Spleen (tissue), 11 donors: ENCODE results near the gene CEMIP2. TPM values are rescaled to one million over a fixed set of nuclear protein-coding genes. Genes with fewer than 3 reads are reported as not detected.

Source experiments
- DNase-seq: peaks from one replicate; pipeline ENCODE4 v3.0.0-alpha.2; 2020
- H3K27ac ChIP-seq, 8 donors: fragments of 200-600 bp; sonication (generic) in 7 of 8; 1 replicate in 4 of 8; 2 replicates in 4 of 8; pipeline versions ENCODE4 v1.5.0 to v1.8.0; 2016 to 2021; ENCODE audit warnings: inconsistent platforms in 4 of 8, mild to moderate bottlenecking in 4 of 8, moderate library complexity in 1 of 8
- H3K27me3 ChIP-seq, 7 donors: fragments of 200-600 bp; sonication (generic) in 6 of 7; replicated peaks in 1 of 7; 1 replicate in 4 of 7; 2 replicates in 3 of 7; pipeline versions ENCODE4 v1.5.0 to v1.8.0; 2016 to 2021; ENCODE audit warnings: inconsistent platforms in 3 of 7, mild to moderate bottlenecking in 1 of 7
- H3K36me3 ChIP-seq, 6 donors: fragments of 200-600 bp; sonication (generic) in 5 of 6; 1 replicate in 4 of 6; 2 replicates in 2 of 6; pipeline versions ENCODE4 v1.5.0 to v1.8.0; 2016 to 2021; ENCODE audit warnings: inconsistent platforms in 2 of 6
- H3K4me1 ChIP-seq, 6 donors: fragments of 200-600 bp; sonication (generic) in 5 of 6; 1 replicate in 3 of 6; 2 replicates in 3 of 6; pipeline versions ENCODE4 v1.5.0 to v1.8.0; 2016 to 2021; ENCODE audit warnings: inconsistent platforms in 3 of 6
- H3K4me3 ChIP-seq, 8 donors: fragments of 200-600 bp; sonication (generic) in 7 of 8; 1 replicate in 4 of 8; 2 replicates in 4 of 8; pipeline versions ENCODE4 v1.5.0 to v1.8.0; 2016 to 2021; ENCODE audit warnings: inconsistent platforms in 4 of 8, mild to moderate bottlenecking in 4 of 8, moderate library complexity in 2 of 8
- H3K9me3 ChIP-seq, 8 donors: fragments of 200-600 bp; sonication (generic) in 7 of 8; 1 replicate in 4 of 8; 2 replicates in 4 of 8; pipeline versions ENCODE4 v1.5.0 to v1.8.0; 2016 to 2021; ENCODE audit warnings: inconsistent platforms in 4 of 8
- CTCF ChIP-seq, 11 experiments: fragments of 200-600 bp in 7 of 11; fragments of 450-650 bp in 4 of 11; sonication (generic) in 4 of 11; IDR thresholded peaks in 8 of 11; conservative IDR thresholded peaks in 3 of 11; 1 replicate in 7 of 11; 2 replicates in 4 of 11; pipeline versions ENCODE4 v1.4.0 to v1.8.0; 2016 to 2021; ENCODE audit warnings: antibody characterized with exemption in 11 of 11, inconsistent platforms in 4 of 11, mild to moderate bottlenecking in 1 of 11
- POLR2A ChIP-seq, 3 donors: fragments of 450-650 bp; IDR thresholded peaks; one replicate each; pipeline ENCODE4 v1.5.1; 2017; ENCODE audit warnings: antibody characterized with exemption in 3 of 3, mild to moderate bottlenecking in 1 of 3
- POLR2AphosphoS5 ChIP-seq, 3 donors: sonication (generic); formaldehyde crosslinking; IDR thresholded peaks; one replicate each; pipeline ENCODE4 v1.5.1; 2017; ENCODE audit warnings: antibody characterized with exemption in 3 of 3
- WGBS, 5 donors: extraction: QIAGEN DNeasy Blood & Tissue Kit in 3 of 5; methylation state at CpG; one replicate each; pipeline versions ENCODE4 v1.1.5 to v1.1.7; 2013 to 2018; 5-methylcytosine and 5-hydroxymethylcytosine counted together
- intact Hi-C: fragments of 100-400 bp; cut with DNase I; formaldehyde crosslinking; loops from one replicate; pipeline ENCODE4 v1.15.0; 2023; ENCODE audit warnings: low total_unique reads
- polyA plus RNA-seq, 3 donors: library from polyadenylated mRNA; stranded (reverse); fragments of 200-250 nt; gene quantifications; one replicate each; pipeline ENCODE4 v1.2.1, GENCODE V29; 2013
- total RNA-seq, 7 donors: library from RNA; depleted of rRNA in 3 of 7; stranded (reverse); fragments of >200 nt in 3 of 7; fragmentation: NEBNext Ultra II Directional in 4 of 7; extraction: Animal tissue kit (Norgen Biotek cat#: 25700) in 4 of 7; gene quantifications; one replicate each; pipeline versions ENCODE4 v1.1.0 to v1.2.1, GENCODE V29; 2016 to 2021
- donor health status: healthy with polysubstance abuse.
- donor health status: DM: no; HTN: no; CAD: no; lungs with moderate emphysema.
- donor health status: DM: no; HTN: no; CAD: no.
- donor health status: Bipolar disorder and iron deficiency.
- donor health status: healthy.
- donor health status: DM: no; HTN: no; CAD: no.
- donor health status: DM: yes; HTN: yes; CAD: no.

CEMIP2 gene
- total and polyA plus RNA-seq, 10 donors: 14.2 to 175 (median 86.1) TPM

GRCh38 chr9:71676460-71676859 is 91.9 kb downstream of the CEMIP2 start:
- peaks cover 0 to 64% (median 23%) of the 10 kb centered on the region in 6 donors for H3K4me1 ChIP-seq
- no peak for DNase-seq
- intact Hi-C loops: no loop called here
- peaks cover 0 to 11% (median 0%) of the 10 kb centered on the region in 8 donors for H3K9me3 ChIP-seq
- no peak for TF ChIP-seq POLR2A (IDR thresholded peaks at IDR 0.05)
- no peak for TF ChIP-seq CTCF (IDR thresholded peaks at IDR 0.05 in 8 of 11, conservative IDR thresholded peaks at IDR 0.05 in 3 of 11)
- no peaks in the 10 kb centered on the region for H3K36me3 ChIP-seq
- H3K4me3 ChIP-seq: no peak overlapping the region
- no peak overlapping the region for H3K27ac ChIP-seq
- H3K27me3 ChIP-seq: no peaks in the 10 kb centered on the region

- no peak for TF ChIP-seq CTCF (IDR thresholded peaks at IDR 0.05 in 8 of 11, conservative IDR thresholded peaks at IDR 0.05 in 3 of 11)
- no peak for TF ChIP-seq POLR2A (IDR thresholded peaks at IDR 0.05)
- TF ChIP-seq POLR2AphosphoS5 (IDR thresholded peaks at IDR 0.05): no peak
- Histone ChIP-seq H3K4me3 (no peak overlapping the region), H3K27ac (peak overlapping the region in 1 of 8 donors; percentile 42), H3K4me1 (peaks cover 0 to 58% (median 20%) of the 10 kb centered on the region in 6 donors), H3K27me3 (no peaks in the 10 kb centered on the region), H3K9me3 (peaks cover 0 to 11% (median 0%) of the 10 kb centered on the region in 8 donors), H3K36me3 (no peaks in the 10 kb centered on the region)
- DNase-seq: no peak
- WGBS, 5 donors: 62 to 82% (median 76%) methylated on average over 1 of the region's 1 CpG
- intact Hi-C loops: no loop called here
Observed at GRCh38 chr9:71675857-71676165, 92.5 kb downstream of the CEMIP2 start.

- WGBS, 5 donors: 39 to 58% (median 48%) methylated on average over 3 of the region's 3 CpGs
Observed at GRCh38 chr9:71675105-71675856, 93.0 kb downstream of the CEMIP2 start.

More at GRCh38 chr9:71675105-71675856, 93.0 kb downstream of the CEMIP2 start:
- no peak overlapping the region for H3K4me3 ChIP-seq
- peaks cover 0 to 11% (median 0%) of the 10 kb centered on the region in 8 donors for H3K9me3 ChIP-seq
- no peak for TF ChIP-seq POLR2A (IDR thresholded peaks at IDR 0.05)
- TF ChIP-seq POLR2AphosphoS5 (IDR thresholded peaks at IDR 0.05): peak in 1 of 3 donors; percentile 9
- TF ChIP-seq CTCF (IDR thresholded peaks at IDR 0.05 in 8 of 11, conservative IDR thresholded peaks at IDR 0.05 in 3 of 11): no peak
- peaks cover 0 to 58% (median 19%) of the 10 kb centered on the region in 6 donors for H3K4me1 ChIP-seq
- intact Hi-C loops: no loop called here
- H3K27ac ChIP-seq: peak overlapping the region in 1 of 8 donors; percentile 42
- H3K27me3 ChIP-seq: no peaks in the 10 kb centered on the region
- no peak for DNase-seq
- no peaks in the 10 kb centered on the region for H3K36me3 ChIP-seq
